DMS79 treated with DMSO at 0.1 percent for 48 hours (cell line): Measurements from ENCODE around the gene ARFGAP1.

ENCODE experiments used
- DNase-seq: peaks from one replicate; lab custom pipeline; 2025; lab: John Stamatoyannopoulos, UW

ARFGAP1 gene

DNA sequence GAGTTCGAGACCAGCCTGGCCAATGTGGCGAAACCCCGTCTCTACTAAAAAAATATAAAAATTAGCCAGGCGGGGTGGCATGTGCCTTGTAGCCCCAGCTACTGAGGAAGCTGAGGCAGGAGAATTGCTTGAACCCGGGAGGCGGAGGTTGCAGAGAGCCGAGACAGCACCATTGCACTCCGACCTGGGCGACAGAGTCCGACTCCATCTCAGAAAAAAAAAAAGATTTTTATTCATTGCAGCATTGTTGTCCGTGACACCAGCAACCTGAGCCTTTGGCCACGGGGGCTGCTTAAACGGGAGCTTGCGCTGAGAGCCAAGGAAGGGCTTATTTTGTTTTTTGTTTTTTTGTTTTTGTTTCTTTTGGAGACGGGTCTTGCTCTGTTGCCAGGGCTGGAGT lies 7.3 kb downstream of the ARFGAP1 start:
- no peak for DNase-seq

DNA sequence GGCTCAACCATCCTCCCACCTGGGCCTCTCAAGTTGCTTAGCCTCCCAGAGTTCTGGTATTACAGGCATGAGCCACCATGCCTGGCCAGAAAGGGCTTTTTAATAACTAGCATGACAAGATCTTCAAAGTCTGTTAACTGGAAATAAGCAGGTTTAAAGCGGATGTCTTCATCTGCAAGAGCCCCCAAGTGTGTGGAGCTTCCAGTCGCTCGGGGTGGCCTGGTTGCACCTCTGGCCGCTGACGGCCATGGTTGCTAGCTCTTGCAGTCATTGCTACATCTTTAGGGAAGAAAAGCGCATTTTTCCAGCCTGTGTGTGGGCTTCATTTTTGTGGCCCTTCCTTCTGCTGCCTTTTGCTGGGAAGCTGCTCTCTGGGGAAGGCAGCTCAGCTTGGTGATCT lies 7.8 kb downstream of the ARFGAP1 start:
- DNase-seq: no peak

- no peak for DNase-seq
Measured at GRCh38 chr20:63280929-63281545, 8.4 kb downstream of the ARFGAP1 start.

DNA sequence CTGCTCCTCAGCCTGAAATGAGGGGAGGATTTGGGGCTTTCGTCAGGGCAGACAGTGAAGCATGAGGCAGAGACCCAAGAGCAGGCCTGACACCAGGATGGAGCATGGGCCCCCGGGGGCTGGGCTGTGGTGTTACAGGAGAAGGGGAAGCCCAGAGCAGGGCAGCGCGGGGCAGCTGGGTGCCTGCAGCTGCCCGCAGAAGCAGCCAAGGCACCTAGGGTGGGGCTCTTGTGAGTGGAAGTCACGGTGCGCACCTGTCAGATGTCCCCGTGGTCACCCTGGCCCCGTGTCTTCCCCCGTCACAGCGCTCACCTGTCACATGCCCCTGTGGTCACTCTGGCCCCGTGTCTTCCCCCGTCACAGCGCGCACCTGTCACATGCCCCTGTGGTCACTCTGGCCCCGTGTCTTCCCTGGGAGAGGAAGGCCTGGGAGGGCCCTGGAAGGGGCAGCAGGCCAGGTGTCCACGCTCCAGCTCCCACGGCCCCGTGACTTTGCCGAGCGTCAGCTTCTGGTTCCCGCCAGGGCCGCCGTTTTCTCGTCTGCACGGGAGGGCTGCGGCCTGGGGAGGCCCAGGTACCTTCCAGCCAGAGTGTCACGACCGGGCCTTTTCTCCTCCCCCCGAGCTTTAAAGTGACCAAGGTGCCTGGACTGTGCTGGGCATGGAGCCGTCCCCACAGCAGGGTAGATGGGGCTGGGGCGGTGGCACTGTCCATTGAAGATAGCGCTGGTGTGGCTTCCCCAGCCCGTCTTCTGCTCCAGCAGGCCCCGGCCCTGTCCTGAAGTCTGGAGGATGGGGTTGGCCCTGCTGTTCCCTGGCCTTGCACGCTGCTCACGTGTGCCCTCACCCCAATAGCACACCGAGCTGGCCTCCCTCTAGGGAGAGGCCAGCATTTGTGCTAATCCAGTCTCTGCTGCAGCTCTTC lies 9.4 kb downstream of the ARFGAP1 start:
- no peak for DNase-seq

DNA sequence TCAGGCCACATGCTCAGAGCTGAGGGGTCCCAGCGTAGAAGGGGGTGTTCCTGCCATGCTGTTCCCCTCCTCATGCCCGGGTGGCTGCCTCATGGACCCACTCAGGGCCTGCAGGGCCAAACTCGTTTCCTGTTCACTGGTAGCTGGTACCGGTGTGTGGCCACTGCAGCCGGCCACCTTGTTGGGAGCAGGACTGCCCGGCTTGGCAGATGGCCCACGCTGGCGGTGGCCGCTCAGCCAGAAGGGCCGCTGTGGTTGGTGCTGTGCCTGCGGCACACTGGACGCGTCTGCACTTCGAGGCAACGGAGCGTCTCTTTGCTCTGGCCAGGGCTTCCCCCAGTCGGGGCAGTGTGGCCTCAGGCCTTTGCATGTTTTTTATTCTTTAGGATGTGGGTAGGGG lies 10.3 kb downstream of the ARFGAP1 start:
- no peak for DNase-seq

DNA sequence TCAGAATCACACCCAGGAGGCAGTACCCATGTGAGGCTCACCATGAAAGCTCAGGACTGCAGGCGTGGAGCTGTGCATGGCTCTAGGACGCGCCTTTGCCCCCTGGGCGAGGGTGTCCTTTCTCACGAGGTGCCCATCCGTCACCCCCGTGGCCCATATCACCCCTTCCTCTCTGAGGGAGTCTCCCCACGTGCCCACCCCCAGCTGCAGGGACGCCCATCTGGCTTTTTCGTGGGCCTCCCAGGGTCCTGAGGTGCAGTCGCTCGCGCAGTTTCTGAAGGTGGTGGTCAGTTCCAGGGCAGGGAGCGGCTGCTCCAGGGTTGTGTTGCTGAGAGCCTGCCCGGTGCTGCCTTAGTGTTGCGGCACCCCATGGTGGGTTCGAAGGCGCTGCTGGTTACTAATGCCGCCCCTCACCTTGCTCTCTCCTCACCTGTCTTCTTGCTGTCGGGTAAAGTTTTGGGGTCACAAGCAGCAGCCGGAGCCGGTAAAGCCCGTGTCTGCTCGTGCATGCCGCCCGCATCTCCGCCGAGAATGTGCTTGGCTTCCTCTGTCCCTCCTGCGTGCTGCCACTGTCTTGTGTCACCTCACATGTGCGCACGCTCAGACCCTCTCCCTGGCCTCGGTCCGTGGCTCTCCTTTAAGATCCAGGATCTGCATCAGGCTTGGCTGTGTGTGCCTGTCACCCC lies 10.9 kb downstream of the ARFGAP1 start:
- no peak for DNase-seq

- DNase-seq: no peak
Measured at GRCh38 chr20:63284083-63284440, 11.4 kb downstream of the ARFGAP1 start.

DNA sequence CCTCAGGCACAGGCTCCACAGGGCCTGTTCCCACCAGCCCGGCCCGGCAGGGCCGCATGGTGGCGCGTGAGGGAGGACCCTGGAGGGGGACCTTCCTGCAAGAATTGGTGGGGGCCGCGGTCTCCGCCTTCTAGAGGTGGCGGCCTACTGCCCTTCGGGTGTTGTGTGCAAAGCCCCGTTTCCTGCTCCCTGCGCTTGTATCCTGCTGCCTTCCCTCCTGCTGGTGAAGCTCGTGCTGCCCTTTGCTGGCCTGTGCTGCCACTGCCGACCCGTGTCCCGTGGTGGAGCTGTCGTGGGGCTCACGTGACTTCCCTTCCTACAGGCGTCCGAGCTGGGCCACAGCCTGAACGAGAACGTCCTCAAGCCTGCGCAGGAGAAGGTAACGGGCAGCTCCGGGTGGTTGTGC lies 11.9 kb downstream of the ARFGAP1 start:
- DNase-seq: no peak

GRCh38 chr20:63284981-63285524 lies 12.4 kb downstream of the ARFGAP1 start:
- DNase-seq: no peak

DNA sequence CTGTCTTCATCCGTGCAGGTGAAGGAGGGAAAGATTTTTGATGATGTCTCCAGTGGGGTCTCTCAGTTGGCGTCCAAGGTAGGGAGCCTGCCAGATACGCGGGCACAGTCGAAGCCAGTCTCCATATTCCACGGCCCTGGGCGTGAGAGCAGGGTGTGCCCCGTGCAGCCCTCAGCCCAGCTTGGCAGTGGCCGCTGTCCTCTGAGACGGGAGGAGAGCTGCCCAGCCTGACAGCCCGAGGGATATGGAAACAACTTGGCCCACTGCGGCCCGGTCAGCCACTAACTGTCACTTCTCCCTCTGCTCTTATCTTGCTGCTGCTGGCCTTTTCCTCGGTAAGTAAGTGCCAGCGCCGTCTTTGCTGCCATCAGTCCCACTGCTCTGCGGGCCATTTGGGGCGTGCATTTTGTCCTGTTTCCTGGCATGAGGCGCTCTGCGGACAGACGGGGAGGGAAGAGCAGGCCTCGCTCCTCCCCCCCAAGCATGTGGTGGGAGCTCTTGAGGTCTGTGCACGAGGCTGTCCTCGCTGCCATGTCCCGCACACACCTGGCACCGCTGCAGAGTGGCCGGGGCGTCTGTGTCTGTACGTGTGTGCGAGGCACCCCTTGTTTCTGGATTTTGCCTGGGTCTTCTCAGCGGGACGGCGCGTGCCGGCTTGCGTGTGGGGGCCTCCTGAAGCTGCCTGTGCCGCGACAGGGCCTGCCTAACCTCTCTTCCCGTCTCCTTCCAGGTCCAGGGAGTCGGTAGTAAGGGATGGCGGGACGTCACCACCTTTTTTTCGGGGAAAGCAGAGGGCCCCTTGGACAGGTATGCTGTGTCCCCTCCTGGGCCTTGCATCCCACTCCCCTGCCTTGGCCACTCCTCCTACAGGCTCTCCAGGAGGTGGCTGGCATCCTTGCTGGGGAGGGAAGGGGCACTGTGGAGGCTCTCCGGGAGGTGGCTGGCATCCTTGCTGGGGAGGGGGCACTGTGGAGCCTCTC lies 13.3 kb downstream of the ARFGAP1 start:
- DNase-seq: no peak

DNA sequence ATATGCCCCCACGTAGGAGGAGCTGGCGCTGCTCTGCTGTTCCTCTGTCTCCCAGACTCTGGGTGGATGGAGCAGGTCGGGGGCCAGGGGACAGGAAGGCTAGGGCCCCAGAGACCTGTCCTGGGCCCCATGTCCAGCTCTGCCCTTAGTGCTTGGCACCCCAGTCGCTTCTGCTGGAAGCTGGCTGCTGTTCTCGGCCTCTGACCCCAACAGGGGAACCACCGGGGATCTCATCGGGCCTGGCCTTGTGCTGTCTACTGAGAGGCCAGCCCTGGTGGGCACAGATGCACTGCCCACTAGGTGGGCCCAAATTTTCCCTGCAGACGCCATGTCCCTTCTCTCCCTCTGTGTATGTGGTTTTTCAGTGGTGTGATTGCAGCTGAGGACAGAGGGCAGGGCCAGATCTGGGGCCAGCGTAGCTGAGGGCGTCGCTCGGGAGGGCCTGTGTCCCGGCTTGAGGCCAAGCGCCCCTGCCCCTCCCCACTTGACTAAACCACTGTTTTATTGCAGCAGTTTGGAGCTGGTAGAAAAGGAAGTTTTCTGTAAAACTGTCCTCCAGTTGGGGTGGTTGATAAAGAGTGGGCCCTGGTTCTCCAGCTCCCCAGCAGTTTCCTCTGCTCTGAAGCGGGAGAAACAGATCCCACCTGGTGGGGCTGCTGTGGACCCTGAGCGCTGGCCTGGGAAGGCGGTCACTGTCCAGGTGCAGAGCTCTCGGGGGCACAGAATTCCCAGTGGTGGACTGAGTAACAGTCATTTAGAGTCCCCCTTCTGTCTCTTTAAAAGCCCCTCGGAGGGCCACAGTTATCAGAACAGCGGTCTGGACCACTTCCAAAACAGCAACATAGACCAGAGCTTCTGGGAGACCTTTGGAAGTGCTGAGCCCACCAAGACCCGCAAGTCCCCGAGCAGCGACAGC lies 14.4 kb downstream of the ARFGAP1 start:
- no peak for DNase-seq

DNA sequence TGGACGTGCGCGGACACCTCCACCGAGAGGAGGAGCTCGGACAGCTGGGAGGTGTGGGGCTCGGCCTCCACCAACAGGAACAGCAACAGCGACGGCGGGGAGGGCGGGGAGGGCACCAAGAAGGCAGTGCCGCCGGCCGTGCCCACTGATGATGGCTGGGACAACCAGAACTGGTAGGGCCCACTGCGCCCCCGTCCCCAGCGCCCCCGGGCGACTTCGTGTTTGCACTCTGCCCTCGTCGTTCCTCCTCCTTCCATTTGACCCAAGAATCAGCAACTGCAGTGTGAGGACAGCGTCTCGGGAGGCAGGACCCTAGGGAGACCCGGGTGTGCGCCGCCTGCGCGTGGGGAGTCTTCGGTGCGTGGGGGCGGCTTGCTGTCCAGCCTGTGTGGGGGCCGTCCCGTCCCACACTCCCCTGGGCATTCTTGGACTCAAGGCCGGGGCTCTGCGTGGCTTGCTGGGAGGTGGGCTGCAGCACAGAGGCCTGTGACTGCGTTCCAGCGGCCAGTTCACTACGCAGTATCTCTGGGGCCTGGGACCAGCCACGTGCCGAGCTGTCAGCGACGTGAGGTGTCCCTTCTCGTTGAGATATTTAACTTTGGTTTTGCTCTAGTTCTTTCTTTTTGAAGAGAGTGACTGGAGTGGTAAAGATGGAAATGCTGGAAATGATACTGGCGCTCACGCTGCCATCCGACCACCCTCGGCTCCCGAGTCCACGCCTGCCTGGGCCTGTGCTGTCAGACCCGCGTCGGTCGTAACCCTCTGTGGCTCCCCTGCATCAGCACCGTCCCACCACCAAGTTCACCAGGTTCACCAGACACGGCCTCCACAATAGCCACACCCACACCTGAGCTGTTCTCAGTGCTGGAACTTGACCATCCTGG lies 15.3 kb downstream of the ARFGAP1 start:
- no peak for DNase-seq

DNA sequence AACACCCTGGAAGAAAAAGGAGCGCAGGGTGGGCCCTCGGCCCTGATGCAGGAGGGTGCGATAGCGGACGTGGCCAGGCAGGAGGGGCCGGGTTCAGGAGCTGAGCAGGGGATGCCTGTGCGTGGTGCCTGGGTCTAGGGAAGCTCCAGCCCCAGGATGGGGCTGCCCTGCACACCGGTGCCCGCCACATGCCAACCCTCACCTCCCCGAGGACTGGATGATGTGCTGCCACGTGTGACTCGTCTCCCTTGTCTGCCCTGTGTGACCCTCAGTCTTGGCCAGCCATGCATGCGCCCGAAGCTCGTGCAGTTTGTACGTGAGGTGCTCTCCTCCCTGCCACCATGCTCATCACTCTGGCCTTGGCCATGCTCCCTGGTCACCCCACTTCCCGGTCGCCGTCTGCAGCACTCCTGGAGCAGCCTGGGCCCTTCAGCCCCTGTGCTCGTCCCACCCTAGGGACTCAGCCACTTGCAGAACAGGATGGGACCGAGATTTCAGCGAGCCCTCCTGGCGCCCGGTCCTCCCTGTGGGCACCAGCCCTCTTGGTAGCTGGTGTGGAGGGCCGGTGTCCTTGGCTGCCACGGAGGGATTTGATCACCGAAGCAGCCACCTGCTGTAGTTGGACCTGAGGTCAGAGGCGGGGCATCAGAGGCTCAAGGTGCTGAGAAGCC lies 16.1 kb downstream of the ARFGAP1 start:
- no peak for DNase-seq

DNA sequence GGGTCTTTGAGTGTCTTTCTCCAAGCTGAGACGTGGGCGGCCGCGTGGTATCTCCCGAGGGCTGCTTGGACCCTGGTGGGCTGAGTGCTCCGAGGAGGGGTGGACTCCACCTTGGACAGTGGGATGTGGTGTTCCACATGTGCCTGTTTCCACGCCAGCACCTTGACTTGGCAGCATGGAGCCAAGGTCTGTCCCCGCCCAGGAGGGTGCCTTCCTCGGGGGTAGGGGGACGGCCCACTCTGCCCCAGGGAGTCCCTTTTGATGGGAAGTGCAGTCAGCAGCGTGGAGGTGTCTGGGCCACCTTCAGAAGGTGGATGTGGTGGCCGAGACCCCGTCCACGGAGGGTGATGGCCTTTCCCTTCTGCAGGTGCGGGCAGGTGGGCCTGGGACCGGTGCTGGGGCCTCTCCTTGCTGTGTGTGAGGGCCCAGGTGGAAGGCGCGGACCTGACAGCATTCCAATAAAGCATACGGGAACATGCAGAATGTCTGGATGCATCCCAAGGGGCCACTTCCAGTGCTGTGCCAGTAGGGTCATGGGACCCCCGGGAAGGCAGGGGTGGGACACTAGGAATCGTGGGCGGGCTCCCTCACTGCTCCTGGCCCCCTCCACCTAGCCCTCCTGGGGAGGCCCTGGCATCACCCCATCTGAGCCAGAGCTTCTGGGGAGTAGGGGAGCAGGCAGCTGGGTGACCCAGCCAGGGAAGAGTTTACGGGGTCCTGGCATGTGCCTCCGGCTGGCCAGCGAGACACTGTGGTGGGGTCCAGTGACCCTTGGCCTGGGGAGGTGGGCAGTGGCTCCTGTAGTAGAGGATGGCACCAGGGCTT lies 16.9 kb downstream of the ARFGAP1 start:
- DNase-seq: no peak

DNA sequence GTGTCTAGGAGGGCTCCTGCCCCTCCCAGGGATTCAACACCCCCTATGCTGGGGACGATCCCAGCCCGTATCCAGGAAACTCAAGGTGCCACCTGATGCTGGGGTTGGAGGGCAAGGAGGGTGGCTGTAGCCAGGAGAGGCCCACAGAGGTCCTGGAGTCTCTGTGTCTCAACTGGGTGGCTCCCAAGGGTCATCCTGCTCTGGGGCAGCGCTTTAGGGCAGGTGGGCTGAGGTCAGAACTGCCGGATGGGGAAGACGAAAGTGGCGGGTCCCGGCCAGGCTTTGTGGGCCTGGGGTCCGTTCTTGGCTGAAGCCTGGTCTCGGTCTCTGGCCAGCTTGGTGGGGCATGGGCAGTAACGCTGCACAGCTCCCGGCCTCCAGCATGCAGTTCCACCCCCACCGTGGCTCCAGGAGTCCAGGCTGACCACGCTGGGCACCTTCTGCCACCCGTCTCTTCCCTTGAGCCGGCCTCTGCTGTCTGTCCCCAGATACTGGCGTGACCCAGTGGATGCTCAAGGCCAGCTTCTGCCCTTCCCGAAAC lies 17.6 kb downstream of the ARFGAP1 start:
- DNase-seq: no peak

DNA sequence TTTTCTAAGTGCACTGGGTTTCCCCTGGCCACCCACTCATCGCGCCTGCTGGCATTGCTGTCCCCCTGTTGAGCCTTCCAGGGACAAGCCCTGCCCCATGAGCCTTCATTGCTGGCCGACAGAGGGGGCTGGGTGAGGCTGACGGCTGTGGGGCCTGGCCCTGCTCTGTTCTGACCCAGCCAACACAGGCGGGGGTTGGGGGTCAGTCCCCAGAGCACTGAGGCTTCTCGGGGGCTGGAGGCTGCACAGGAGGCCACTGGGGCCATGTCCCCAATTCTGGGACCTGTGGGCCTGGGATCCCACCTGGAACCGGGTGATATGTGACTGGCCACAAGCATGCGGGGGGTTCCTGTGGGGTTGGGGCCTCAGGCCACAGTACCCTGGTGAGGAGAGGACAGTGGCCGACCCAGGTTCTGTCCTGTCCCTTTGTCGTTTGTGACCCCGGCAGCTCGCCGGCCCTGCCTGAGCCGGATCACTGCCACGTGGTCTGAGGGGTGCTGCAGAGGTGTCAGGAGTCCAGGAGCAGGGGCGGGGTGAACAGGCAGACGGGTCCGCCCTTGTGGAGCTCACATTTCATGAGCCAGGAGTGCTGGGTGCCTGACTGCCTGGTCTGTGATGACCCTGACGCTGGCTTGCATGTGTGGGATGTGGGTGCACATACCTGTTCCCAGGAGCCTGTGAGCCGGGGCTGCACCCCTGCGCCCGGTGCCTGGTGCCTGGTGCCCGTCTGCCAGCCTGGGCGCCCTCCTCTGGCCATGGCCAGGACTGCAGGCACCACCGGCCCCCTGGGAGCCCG lies 18.3 kb downstream of the ARFGAP1 start:
- DNase-seq: no peak

- no peak for DNase-seq
Measured at GRCh38 chr20:63291811-63292210, 19.2 kb downstream of the ARFGAP1 start.
